Uterus (tissue), 2 donors: ENCODE measurements around the gene GRIK5.

Experiments
- CTCF ChIP-seq, 4 experiments: fragments of 200-600 bp in 2 of 4; fragments of 450-650 bp in 2 of 4; sonication (generic) in 2 of 4; IDR thresholded peaks; one replicate each; pipeline ENCODE4 v1.5.1; 2016 to 2019; ENCODE audit warnings: antibody characterized with exemption in 4 of 4, mild to moderate bottlenecking in 2 of 4, moderate library complexity in 1 of 4
- POLR2A ChIP-seq, 2 donors: fragments of 450-650 bp; IDR thresholded peaks; one replicate each; pipeline ENCODE4 v1.6.1; 2016; ENCODE audit warnings: antibody characterized with exemption in 2 of 2, mild to moderate bottlenecking in 1 of 2, moderate library complexity in 1 of 2

GRCh38 chr19:42083537-42083936 is 13.5 kb upstream of the GRIK5 start:
- TF ChIP-seq POLR2A (IDR thresholded peaks at IDR 0.05) (no peak), CTCF (IDR thresholded peaks at IDR 0.05) (no peak)
